Measurements from ENCODE around the gene SLC18A2.

The SLC18A2 gene

GRCh38 chr10:117240621-117241529 lies at the start of gene SLC18A2:
TSS of gene SLC18A2 (plus strand) at chr10:117241114. CDS start at chr10:117241694, 580 bp downstream.
- TF ChIP-seq ZFX (IDR thresholded peaks at IDR 0.05; ENCODE audit: borderline replicate concordance) (no peak), CTCF (IDR thresholded peaks at IDR 0.05) (no peak)
- no peak within 1 kb of the TSS for H3K27ac ChIP-seq

GRCh38 chr10:117197189-117197588 lies 43.7 kb upstream of the SLC18A2 start, which contains the start of gene KCNK18:
TSS of gene KCNK18 (plus strand) at chr10:117197489. CDS start at chr10:117197489, 0 bp downstream.
- TF ChIP-seq CTCF (IDR thresholded peaks at IDR 0.05) (no peak), ZFX (IDR thresholded peaks at IDR 0.05; ENCODE audit: borderline replicate concordance) (no peak)
- no peak within 1 kb of the TSS for H3K27ac ChIP-seq

- no peak for TF ChIP-seq CTCF (IDR thresholded peaks at IDR 0.05)
- no peak for TF ChIP-seq ZFX (IDR thresholded peaks at IDR 0.05; ENCODE audit: borderline replicate concordance)
- no peak overlapping the region for H3K27ac ChIP-seq
Observed at GRCh38 chr10:117198088-117198487, 42.8 kb upstream of the SLC18A2 start.

- TF ChIP-seq CTCF (IDR thresholded peaks at IDR 0.05) (no peak), ZFX (IDR thresholded peaks at IDR 0.05; ENCODE audit: borderline replicate concordance) (no peak)
- no peak overlapping the region for H3K27ac ChIP-seq
Observed at GRCh38 chr10:117201826-117202225, 39.1 kb upstream of the SLC18A2 start.

- H3K27ac ChIP-seq: no peak overlapping the region
- TF ChIP-seq ZFX (IDR thresholded peaks at IDR 0.05; ENCODE audit: borderline replicate concordance) (no peak), CTCF (IDR thresholded peaks at IDR 0.05) (no peak)
Observed at GRCh38 chr10:117204316-117204715, 36.6 kb upstream of the SLC18A2 start.

DNA sequence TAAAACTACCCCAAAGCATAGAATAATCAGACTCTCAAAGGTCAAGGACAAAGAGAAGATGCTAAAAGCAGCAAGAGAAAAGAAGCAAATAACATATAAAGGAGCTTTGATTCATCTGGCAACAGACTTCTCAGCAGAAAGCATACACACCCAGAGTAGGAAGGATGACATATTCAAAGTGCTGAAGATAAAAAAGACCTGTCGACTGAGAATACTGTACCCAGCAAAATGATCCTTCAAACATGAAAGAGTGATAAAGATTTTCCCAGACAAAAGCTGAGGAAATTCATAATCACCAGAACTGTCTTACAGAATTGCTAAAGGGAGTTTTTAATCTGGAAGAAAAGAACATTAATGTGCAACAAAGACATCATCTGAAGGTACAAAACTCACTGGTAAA lies 28.7 kb upstream of the SLC18A2 start:
- TF ChIP-seq ZFX (IDR thresholded peaks at IDR 0.05; ENCODE audit: borderline replicate concordance) (no peak), CTCF (IDR thresholded peaks at IDR 0.05) (no peak)

GRCh38 chr10:117214401-117214800 lies 26.5 kb upstream of the SLC18A2 start:
- no peak overlapping the region for H3K27ac ChIP-seq
- TF ChIP-seq CTCF (IDR thresholded peaks at IDR 0.05): no peak
- no peak for TF ChIP-seq ZFX (IDR thresholded peaks at IDR 0.05; ENCODE audit: borderline replicate concordance)

More for the DNA sequence above, 28.7 kb upstream of the SLC18A2 start:
- H3K27ac ChIP-seq: no peak overlapping the region

All from 22Rv1 (cell line).